HG03097 (cell line): ENCODE measurements around the gene POLD2.

Experiments
- ATAC-seq: cut with Tn5 transposase; IDR thresholded peaks from one replicate; pipeline ENCODE4 v1.9.1; 2021; ENCODE audit not compliant: unreplicated experiment, low FRiP score

POLD2 gene

DNA sequence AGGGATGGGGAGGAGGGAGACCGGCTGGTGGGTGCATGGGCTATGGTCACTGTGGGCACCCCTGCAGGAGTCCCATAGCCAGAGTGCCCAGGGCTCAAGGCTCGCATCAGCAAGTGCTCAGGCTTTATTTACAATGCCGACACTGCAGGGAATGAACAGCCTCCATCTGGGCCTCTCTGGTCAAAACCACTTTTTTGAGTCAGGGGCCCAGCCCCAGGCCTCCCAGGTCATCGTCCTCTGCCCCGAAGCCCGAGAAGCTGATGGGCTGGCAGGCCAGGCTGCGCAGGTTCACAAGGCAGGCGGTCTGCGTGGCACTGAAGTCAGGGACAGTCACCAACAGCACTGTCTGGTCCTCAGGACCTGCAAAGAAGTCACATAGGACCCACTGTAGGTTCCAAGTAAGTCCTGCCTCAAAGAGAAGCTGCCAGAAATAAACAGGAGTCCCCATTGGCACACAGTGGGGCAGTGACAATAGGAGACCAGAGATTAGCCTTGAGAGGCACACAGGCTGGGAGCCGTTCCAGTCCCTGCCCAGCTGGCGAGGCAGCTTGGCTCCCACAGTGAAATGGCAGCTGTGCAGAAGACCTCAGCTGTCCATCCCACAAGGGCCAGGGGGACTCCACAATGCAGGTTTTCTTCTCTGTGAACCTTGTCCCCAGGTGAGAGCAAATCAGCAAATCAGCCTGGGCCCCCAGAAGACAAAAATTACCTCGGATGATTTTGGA is 8.6 kb downstream of the POLD2 start:
- ATAC-seq: no peak

DNA sequence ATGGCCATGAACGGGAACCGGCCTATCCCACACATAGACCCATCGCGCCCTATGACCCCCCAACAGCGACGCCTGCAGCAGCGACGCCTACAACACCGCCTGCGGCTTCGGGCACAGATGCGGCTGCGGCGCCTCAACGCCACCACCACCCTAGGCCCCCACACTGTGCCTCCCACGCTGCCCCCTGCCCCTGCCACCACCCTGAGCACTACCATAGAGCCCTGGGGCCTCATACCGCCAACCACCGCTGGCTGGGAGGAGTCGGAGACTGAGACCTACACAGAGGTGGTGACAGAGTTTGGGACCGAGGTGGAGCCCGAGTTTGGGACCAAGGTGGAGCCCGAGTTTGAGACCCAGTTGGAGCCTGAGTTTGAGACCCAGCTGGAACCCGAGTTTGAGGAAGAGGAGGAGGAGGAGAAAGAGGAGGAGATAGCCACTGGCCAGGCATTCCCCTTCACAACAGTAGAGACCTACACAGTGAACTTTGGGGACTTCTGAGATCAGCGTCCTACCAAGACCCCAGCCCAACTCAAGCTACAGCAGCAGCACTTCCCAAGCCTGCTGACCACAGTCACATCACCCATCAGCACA is 9.5 kb downstream of the POLD2 start:
- no peak for ATAC-seq

DNA sequence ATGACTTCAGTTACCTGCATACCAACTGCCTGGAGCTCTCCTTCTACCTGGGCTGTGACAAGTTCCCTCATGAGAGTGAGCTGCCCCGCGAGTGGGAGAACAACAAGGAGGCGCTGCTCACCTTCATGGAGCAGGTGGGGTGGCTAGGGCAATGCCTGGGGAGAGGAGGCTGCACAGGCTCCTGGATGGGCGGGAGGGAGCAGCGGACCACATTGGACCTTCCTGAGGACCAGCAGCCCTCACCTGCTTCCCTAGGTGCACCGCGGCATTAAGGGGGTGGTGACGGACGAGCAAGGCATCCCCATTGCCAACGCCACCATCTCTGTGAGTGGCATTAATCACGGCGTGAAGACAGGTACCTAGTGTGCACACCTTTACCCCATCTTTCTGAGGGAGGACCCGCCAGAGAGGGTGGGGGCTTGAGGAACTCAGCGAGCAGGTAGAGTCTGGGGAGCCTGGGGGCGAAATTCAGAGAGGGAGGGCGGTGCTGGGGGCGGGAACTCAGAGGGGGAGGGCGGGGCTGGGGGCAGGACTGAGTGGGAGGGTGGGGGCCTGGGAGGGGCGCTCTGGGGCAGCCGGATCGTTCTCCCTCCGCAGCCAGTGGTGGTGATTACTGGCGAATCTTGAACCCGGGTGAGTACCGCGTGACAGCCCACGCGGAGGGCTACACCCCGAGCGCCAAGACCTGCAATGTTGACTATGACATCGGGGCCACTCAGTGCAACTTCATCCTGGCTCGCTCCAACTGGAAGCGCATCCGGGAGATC is 10.2 kb downstream of the POLD2 start:
- ATAC-seq: no peak

DNA sequence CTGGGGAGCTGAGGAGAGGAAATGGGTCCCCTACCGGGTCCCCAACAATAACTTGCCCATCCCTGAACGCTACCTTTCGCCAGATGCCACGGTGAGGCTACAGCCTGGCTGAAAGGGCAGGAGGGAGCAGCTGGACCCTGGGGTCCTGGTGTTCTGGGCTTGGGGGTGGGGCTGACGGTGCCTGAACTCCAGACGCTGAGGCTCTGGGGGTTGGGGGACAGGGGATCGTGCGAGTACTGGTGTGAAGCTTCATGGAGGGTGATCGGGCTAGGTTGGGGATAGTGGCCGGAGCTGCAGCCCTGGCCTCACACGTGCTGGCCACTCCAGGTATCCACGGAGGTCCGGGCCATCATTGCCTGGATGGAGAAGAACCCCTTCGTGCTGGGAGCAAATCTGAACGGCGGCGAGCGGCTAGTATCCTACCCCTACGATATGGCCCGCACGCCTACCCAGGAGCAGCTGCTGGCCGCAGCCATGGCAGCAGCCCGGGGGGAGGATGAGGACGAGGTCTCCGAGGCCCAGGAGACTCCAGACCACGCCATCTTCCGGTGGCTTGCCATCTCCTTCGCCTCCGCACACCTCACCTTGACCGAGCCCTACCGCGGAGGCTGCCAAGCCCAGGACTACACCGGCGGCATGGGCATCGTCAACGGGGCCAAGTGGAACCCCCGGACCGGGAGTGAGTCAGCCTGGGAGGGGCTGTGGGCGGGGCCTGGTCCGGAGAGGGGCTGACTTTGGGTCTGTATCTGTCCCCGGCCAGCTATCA is 10.9 kb downstream of the POLD2 start:
- no peak for ATAC-seq

DNA sequence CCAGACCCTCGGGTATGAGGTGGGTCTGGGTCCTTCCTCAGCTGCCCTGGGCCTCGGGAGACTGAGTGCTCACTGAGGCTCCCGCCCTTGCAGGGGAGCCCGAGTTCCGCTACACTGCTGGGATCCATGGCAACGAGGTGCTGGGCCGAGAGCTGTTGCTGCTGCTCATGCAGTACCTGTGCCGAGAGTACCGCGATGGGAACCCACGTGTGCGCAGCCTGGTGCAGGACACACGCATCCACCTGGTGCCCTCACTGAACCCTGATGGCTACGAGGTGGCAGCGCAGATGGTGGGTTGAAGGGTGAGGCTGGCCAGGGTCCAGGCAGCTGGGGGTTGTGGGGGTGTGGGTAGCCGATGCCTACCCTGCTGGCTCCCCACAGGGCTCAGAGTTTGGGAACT is 11.6 kb downstream of the POLD2 start:
- ATAC-seq: no peak

DNA sequence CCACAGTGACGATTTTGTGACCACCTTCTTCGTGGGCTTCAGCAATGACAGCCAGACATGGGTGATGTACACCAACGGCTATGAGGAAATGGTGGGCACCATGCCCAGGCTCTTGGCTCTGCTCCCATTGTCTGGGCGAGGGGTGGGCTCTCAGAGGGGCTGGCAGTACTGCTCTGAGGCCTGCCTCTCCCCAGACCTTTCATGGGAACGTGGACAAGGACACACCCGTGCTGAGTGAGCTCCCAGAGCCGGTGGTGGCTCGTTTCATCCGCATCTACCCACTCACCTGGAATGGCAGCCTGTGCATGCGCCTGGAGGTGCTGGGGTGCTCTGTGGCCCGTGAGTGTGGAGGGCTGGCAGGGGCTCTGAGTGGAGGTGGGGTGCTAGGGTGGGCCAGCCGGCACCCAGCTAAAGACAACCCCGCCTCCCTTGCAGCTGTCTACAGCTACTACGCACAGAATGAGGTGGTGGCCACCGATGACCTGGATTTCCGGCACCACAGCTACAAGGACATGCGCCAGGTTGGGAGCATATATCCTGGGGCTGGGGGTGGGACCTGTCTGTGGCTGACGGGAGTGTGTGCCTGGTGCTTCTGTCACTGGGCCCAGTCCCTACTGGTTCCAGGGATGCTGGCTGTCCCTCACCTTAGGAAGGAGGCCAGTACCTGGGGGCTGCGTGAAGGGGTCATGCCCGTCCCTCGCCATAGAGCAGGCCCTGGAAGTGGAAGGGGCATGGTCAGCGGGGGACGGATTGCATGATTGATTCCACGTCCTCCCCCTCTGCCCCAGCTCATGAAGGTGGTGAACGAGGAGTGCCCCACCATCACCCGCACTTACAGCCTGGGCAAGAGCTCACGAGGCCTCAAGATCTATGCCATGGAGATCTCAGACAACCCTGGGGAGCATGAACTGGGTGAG is 12.4 kb downstream of the POLD2 start:
- no peak for ATAC-seq

DNA sequence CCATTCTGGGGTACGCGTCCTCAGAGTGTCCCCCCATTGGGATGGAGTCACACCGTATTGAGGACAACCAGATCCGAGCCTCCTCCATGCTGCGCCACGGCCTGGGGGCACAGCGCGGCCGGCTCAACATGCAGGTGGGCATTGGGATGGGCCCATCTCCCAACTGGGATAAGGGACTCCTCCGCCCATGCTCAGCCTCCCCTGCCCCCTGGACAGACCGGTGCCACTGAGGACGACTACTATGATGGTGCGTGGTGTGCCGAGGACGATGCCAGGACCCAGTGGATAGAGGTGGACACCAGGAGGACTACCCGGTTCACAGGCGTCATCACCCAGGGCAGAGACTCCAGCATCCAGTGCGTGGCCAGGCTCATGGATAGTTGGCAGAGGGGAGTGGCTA is 13.4 kb downstream of the POLD2 start:
- ATAC-seq: no peak

DNA sequence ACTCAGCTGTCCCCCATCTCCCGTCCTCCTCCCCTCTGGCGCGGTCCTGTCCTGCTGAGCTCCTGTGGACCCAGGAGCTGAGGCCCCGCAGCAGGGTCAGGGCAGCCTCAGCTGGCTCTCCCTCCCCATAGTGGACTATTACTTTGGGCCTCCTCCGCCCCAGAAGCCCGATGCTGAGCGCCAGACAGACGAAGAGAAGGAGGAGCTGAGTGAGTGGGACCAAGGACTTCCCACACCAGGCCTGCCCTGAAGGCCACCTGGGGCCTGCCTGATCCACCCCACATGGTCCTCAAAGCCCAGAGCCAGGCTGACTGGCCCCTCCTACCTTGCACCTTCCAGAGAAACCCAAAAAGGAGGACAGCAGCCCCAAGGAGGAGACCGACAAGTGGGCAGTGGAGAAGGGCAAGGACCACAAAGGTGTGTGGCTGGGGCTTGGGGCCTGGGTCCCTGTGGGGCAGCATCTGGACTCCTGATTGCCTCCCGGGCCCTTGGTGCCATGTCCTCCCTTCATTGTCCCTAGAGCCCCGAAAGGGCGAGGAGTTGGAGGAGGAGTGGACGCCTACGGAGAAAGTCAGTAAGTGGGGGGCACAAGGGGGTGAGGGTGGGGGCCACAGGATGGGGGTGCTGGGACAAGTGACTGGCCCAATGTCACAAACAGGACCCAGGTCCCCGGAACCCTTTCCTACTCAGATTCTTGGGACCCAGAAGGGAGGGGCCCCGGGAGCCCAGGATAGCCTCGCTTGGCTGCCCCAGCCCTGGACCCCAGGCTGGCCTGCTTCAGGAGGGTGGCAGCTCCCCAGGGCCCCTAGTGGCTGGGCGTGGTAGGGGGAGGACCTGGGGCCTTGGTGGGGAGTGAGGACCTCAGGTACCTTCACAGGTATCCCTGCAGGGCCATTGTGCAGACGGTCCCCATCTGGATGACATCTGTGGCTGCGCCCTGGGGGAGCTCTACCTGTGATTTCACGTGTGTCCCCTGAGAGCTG is 14.3 kb downstream of the POLD2 start:
- ATAC-seq: no peak

DNA sequence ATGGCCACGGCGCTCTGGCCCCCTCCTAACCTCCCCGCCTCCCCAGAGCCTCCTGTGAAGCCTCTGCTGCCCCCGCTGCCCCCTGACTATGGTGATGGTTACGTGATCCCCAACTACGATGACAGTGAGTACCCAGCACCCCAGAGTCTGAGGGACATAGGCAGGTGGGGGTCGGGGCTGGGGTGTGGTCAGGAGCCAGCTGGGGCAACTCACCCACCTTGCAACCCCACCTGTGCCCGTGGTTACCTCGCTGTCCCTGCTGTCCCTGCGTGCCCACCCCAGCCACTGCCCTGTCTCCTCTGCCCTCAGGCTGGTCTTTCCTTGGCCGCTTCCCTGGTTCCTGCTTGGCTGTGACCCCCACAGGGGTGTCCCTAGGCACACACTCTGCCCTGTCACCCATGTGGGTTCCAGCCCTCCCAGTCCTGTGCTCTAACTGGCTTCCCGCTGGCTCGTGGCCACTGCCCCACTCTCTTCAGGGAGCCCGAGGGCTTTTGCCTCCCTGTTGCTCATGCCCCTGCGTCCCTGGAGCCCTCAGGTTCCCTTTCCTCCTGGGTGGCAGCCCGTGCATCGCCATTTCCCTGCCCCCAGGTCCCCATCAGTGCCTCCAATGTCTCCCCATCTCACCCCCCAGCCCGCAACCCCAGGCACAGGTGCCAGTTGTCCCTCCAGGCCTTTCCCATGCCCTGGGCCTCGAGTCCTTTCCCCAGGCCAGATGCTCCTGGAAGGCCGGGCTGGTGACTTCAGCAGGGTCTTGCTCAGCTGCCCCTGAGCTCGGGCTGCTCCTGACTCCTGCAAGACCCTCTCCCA is 15.2 kb downstream of the POLD2 start:
- ATAC-seq: no peak

DNA sequence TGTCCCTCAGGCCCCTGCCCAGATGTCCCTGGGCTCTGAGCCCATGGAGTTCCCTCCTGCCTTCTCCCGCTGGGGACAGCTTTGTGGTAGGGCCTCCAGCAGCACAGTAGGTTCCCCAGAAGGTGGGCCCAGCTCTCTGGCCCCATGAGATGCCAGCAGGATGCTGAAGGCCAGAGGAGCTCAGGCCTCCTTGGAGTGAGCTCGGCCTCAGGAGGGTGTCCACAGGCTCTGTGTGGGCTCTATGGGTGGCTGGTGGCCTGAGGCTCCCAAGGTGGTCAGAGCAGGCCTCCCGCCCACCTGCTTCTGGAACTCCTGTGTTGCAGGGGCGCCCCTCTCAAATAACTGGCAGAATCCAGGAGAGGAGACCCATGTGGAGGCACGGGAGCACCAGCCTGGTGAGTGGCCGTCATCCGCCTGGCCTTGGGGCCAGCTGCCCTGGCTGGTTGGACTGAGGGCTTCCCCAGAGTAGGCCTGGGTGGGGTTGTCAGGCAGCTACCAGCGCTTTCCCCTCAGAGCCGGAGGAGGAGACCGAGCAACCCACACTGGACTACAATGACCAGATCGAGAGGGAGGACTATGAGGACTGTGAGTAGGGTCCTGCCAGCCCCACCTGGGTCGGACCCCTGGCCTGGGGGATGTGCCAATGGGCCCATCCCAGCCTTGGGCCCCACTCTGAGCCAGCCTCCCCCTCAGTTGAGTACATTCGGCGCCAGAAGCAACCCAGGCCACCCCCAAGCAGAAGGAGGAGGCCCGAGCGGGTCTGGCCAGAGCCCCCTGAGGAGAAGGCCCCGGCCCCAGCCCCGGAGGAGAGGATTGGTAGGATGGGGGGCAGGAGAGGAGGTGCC is 16.0 kb downstream of the POLD2 start:
- no peak for ATAC-seq

DNA sequence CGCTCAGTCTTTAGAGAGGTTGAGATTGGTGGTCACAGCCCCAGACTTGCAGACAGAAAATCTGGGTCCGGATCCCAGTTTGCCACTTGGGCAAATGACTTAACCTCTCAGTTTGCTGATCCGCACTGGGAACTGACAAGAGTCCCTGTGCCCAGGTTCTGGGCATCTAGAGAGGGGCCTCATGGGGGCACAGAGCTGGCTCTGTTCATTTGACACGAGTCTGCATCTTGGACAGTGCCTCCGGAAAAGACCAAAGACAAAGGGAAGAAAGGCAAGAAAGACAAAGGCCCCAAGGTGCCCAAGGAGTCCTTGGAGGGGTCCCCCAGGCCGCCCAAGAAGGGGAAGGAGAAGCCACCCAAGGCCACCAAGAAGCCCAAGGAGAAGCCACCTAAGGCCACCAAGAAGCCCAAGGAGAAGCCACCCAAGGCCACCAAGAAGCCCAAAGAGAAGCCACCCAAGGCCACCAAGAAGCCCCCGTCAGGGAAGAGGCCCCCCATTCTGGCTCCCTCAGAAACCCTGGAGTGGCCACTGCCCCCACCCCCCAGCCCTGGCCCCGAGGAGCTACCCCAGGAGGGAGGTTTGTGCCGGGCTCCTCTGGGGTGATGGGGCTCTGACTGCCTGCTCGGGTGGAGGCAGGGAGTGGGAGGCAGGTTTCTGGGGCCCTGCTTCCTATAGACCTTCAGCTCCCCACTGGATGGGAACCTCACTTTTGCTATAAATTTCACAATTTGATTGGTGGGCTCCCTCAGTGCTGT is 16.9 kb downstream of the POLD2 start:
- ATAC-seq: no peak

DNA sequence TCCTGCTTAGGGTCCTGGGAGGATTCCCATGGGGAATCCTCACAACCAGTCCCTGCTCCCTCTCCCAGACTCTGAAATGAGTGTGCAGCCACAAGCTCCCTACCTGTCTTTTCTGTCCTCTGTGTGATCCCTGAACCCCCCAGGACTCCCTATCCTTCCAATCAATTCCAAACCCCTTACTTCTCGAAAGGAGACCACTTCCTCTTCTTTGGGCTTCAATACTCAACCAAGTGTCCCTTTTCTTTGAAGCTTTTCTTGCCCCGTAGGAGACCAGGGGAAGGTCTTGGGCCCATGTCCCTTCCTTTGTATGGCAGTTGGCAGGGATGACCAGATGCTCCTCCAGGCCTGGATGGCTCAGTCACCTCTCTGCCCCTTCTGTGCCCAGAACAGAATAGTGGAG is 17.5 kb downstream of the POLD2 start:
- ATAC-seq: no peak

DNA sequence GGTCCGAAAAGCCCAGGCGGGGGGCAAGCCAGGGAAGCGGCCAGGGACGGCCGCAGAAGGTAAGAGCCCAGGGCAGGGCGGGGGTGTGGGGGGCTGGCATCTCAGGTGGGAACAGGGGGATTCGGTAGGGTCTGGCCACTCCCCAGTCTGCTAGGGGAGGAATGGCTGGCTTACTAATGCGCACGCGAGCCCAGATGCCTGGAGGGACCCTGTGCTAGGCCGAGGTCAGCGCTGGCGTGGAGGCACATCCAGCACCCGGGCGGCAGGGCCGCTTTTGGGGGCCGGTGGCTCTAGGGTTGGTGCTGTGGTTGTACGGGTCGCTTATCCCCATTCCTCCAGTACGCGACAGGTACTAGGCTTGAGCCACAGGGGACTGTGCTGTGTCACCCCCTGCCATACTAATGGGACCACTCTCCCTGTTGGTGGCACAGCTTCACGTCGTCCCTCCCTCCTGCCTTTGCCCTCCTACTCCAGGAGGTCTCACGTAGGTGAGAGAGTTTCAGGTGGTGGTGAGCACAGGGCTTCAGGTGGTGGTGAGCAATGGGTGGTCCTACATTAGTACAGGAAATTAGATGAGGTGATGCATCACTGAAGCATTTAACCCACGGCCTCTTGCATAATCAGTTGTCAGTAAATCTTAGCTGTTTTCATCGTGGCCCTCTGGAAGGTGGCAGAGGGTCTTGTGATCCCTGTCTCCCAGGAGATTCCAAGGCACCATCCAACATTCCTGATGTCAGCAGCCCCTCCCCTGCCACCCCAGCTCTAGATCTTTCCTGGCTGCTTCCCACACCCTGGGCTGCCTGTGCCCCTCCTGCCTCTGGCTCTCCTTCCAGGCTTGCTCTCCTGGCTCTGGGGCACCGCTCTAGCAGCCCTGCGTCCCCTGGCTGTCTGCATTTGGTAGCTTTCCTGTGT is 18.2 kb downstream of the POLD2 start:
- no peak for ATAC-seq

DNA sequence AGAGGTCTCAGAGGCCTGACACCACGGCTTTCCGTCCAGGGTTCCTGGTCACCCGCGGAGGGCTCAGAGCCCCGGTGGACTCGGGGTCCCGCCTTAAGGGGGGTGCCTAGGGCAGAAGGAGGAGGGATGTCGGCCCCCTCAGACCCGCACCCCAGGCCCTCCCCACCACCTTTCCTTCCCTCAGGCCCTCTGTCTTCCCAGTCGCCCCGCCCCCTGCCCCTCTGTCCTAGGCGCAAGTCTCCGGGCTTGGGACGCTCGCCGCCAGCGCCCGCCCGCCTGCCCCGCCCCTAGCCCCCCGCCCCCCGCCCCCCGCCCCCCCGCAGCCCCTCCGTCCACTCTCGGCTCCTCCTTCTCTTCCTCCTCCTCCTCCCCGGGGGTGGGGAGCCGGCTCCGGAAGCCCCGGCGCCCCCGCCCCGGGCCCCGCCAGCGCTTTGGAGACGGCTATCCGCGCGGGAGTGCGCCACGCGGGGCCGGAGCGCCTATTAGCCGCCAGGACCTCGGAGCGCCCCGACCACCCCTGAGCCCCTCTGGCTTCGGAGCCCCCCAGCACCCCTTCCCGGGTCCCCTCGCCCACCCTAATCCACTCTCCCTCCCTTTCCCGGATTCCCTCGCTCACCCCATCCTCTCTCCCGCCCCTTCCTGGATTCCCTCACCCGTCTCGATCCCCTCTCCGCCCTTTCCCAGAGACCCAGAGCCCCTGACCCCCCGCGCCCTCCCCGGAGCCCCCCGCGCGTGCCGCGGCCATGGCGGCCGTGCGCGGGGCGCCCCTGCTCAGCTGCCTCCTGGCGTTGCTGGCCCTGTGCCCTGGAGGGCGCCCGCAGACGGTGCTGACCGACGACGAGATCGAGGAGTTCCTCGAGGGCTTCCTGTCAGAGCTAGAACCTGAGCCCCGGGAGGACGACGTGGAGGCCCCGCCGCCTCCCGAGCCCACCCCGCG is 19.2 kb downstream of the POLD2 start, which contains the start of gene AEBP1:
TSS of gene AEBP1 (plus strand) at position 423 of the 937 bp plus-strand sequence. CDS start at position 744, 321 bp downstream.
- ATAC-seq: no peak
